Choroid plexus epithelial cell (primary cell): ENCODE data around the gene GCNT2.
"Not testable (repeated sequence)": the region's sequence is repeated elsewhere in the genome, so short reads cannot be mapped to it uniquely, and the experiment has no call there.

Source experiments
- DNase-seq: peaks from one replicate; pipeline ENCODE4 v3.0.0-alpha.2; 2010; ENCODE audit warnings: low read depth
- H3K4me3 ChIP-seq: 2 replicates; pipeline ENCODE4 v1.5.1; 2011; ENCODE audit warnings: low read depth, mild to moderate bottlenecking, control low read depth, low read length, moderate library complexity
- CTCF ChIP-seq: conservative IDR thresholded peaks from 2 replicates; pipeline ENCODE4 v1.5.1; 2011; ENCODE audit warnings: low read depth, mild to moderate bottlenecking, control low read depth, inconsistent platforms, low read length, moderate library complexity

GCNT2 gene

DNA sequence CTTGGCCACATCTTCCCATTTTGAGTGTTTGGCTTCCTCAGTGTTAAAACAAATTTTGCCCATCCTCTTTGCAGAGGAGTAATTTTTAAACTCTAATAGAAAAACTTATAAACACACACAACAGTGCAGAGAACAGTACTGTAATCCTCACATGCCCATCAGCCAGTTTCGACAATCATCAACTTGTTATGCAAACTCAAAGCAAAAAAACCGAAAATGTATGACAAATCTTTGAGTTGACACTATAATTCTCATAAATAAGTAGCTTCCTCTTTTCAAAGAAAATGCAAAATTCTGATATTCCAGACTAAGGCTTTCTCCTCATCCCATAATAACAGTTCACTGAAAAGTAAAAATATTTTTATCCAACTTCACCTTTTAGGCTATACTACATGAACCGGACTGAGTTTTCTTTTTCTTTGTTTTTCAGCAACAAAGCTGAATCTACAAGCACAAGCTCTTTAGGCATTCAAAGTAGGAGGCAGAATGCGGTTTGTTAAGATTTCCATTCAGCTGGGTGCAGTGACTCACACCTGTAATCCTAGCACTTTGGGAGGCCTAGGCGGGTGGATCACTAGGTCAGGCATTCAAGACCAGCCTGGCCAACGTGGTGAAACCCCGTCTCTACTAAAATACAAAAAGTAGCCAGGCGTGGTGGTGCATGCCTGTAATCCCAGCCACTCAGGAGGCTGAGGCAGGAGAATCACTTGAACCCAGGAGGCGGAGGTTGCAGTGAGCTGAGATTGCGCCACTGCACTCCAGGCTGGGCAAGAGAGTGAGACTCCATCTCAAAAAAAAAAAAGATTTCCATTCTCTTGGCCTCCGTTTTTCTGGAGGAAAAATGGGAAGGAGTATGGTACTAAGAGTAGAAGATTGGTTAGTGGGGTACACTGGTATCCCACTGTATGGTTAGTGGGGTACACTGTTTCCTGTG lies 74.8 kb downstream of the GCNT2 start:
- no peak for TF ChIP-seq CTCF
- DNase-seq = no peak
- H3K4me3 ChIP-seq = no peak overlapping the region

DNA sequence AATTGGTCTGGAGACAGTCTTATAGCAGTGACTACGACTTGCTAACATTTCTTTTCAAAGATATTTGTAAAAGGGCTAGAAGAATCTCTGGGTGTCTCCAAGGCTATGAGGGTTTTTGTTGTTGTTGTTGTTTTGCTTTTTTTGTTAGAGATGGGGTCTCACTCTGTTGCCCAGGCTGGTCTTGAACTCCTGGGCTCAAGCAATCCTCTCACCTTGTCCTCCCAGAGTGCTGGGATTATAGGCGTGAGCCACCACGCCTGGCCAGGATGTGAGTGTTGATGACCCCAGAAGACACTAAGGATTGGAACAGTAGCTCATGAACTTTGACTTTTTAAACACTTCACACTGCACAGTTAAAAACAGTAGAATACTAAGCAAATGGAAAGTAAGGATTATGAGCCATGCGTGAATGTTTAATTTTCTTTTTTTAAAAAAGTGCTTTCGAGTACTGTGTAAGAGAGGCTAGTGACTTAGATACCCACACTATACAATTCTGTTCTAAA lies 76.4 kb downstream of the GCNT2 start:
- DNase-seq = no peak
- no peak overlapping the region for H3K4me3 ChIP-seq
- TF ChIP-seq CTCF = no peak

GRCh38 chr6:10598084-10598960 lies 77.2 kb downstream of the GCNT2 start:
- no peak overlapping the region for H3K4me3 ChIP-seq
- DNase-seq = no peak
- no peak for TF ChIP-seq CTCF

DNA sequence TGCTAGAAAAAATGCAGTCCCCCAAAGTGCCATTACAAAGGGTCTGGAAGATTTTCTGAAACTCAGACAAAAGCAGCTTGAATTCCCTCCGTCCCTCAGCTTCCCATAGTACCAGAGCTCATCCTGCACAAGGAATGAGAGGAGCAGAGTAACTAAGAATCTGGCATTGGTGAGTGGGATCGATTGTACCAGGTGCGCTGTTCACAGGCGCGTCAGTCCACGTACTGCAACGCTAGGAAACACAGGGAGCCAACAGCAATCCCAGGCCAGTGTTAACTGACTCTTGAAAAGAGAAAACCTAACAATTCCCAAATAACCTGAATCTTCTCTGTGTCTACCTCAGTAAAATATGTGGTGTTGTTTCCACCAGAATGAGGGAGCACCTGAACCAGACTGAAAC lies 77.9 kb downstream of the GCNT2 start:
- H3K4me3 ChIP-seq = no peak overlapping the region
- no peak for DNase-seq
- TF ChIP-seq CTCF = no peak

DNA sequence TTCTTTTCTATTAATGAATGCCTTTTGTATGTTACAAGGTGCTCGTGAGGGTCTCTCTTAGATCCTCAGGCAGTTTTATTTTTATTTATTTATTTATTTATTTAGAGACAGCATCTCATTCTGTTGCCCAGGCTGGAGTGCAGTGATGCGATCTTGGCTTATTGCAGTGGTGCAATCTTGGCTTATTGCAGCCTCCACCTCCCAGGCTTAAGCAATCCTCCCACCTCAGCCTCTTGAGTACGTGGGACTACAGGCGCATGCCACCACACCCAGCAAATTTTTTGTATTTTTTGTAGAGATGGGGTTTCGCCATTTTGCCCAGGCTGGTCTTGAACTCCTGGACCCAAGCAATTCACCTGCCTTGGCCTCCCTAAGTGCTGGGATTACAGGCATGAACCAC lies 79.5 kb downstream of the GCNT2 start:
- H3K4me3 ChIP-seq, DNase-seq: not testable (repeated sequence)

- TF ChIP-seq CTCF = no peak
- DNase-seq = no peak
- H3K4me3 ChIP-seq = no peak overlapping the region
Observed at GRCh38 chr6:10603219-10603618, 82.1 kb downstream of the GCNT2 start.

GRCh38 chr6:10609038-10609437 lies 87.9 kb downstream of the GCNT2 start:
- no peak for TF ChIP-seq CTCF
- DNase-seq = no peak
- H3K4me3 ChIP-seq = no peak overlapping the region
